ENCODE data around the gene PSME3. TPM values are rescaled to one million over a fixed set of nuclear protein-coding genes. Genes with fewer than 3 reads are reported as not detected.

Gene PSME3
- 39.8 TPM for total RNA-seq

GRCh38 chr17:42832934-42833766 lies at the start of gene PSME3:
Gene PSME3 (plus strand): TSS chr17:42833397. CDS start chr17:42833632, 235 bp downstream.
- DNase-seq, result peak; percentile 90

GRCh38 chr17:42783791-42784138 lies 49.4 kb upstream of the PSME3 start:
- DNase-seq, result no peak

- no peak for DNase-seq
These were observed 48.8 kb upstream of the PSME3 start for GRCh38 chr17:42784409-42784808.

- no peak for DNase-seq
These were observed 48.2 kb upstream of the PSME3 start for GRCh38 chr17:42784811-42785592.

GRCh38 chr17:42787266-42787665 lies 45.9 kb upstream of the PSME3 start:
- no peak for DNase-seq

- DNase-seq, result no peak
These were observed 41.2 kb upstream of the PSME3 start for GRCh38 chr17:42791948-42792347.

- DNase-seq, result no peak
These were observed 40.7 kb upstream of the PSME3 start for GRCh38 chr17:42792545-42792944.

- DNase-seq, result no peak
These were observed 38.1 kb upstream of the PSME3 start for GRCh38 chr17:42795061-42795460.

- no peak for DNase-seq
These were observed 37.7 kb upstream of the PSME3 start for GRCh38 chr17:42795465-42795864.

- DNase-seq, result no peak
These were observed 37.0 kb upstream of the PSME3 start for GRCh38 chr17:42796066-42796758.

GRCh38 chr17:42797067-42798007 lies 35.9 kb upstream of the PSME3 start:
- no peak for DNase-seq

GRCh38 chr17:42798011-42798382 lies 35.2 kb upstream of the PSME3 start:
- DNase-seq, result no peak

- peak; percentile 78 for DNase-seq
These were observed 34.5 kb upstream of the PSME3 start, which contains the start of the genes CNTD1 and COA3 for GRCh38 chr17:42798383-42799380. Gene CNTD1 (plus strand): TSS chr17:42798861. CDS start chr17:42799068, 207 bp downstream. Gene COA3 (minus strand): TSS chr17:42798704. CDS start chr17:42798681, 23 bp downstream.

GRCh38 chr17:42803074-42803883 lies 29.9 kb upstream of the PSME3 start:
- DNase-seq, result no peak

GRCh38 chr17:42804918-42805367 lies 28.3 kb upstream of the PSME3 start:
- DNase-seq, result no peak

- DNase-seq, result no peak
These were observed 26.9 kb upstream of the PSME3 start for GRCh38 chr17:42806249-42806648.

GRCh38 chr17:42809250-42809649 lies 23.9 kb upstream of the PSME3 start:
- peak; percentile 36 for DNase-seq

- DNase-seq, result no peak
These were observed 18.4 kb upstream of the PSME3 start for GRCh38 chr17:42814633-42815399.

- no peak for DNase-seq
These were observed 15.3 kb upstream of the PSME3 start for GRCh38 chr17:42817866-42818265.

Data from occipital lobe (tissue), 2 donors.